Neuron (in vitro differentiated cells): ENCODE results near the gene CTDNEP1.
A peak's percentile ranks its signal among the peaks of the same experiment; 100 is the strongest.

ENCODE experiments used
- H2AFZ ChIP-seq: one replicate; pipeline ENCODE4 v1.6.1; 2013; ENCODE audit warnings: low read depth, mild to moderate bottlenecking, inconsistent platforms, low read length, moderate library complexity
- H3K27me3 ChIP-seq: one replicate; pipeline ENCODE4 v1.6.1; 2013; ENCODE audit warnings: low read length; ENCODE audit not compliant: insufficient read depth
- H3K36me3 ChIP-seq: one replicate; pipeline ENCODE4 v1.6.1; 2013; ENCODE audit warnings: low read length; ENCODE audit not compliant: insufficient read depth
- H3K4me1 ChIP-seq: one replicate; pipeline ENCODE4 v1.6.1; 2013; ENCODE audit warnings: low read length; ENCODE audit not compliant: insufficient read depth
- H3K4me3 ChIP-seq: 2 replicates; pipeline ENCODE4 v1.5.1; 2013; ENCODE audit warnings: mild to moderate bottlenecking, low read length, moderate library complexity
- H3K9me3 ChIP-seq: one replicate; pipeline ENCODE4 v1.6.1; 2013; ENCODE audit warnings: low read length

CTDNEP1 gene

DNA sequence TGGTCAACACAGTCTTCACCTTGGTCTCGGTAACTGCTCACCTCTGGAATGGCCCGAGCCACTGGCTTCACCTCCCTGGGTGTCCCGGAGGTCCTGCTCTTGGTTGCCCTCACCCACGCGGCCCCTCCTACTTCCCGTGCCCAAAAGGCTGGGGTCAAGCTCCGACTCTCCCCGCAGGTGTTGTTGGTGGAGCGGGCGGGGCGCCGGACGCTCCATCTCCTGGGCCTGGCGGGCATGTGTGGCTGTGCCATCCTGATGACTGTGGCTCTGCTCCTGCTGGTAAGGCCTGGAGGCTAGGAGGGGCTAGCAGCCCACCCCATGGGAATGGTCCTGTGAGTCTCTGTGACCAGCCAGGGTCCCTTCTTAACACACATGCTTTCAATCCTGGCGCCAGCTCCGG, 33.4 kb upstream of the CTDNEP1 start:
- no peaks in the 10 kb centered on the region for H3K27me3 ChIP-seq

DNA sequence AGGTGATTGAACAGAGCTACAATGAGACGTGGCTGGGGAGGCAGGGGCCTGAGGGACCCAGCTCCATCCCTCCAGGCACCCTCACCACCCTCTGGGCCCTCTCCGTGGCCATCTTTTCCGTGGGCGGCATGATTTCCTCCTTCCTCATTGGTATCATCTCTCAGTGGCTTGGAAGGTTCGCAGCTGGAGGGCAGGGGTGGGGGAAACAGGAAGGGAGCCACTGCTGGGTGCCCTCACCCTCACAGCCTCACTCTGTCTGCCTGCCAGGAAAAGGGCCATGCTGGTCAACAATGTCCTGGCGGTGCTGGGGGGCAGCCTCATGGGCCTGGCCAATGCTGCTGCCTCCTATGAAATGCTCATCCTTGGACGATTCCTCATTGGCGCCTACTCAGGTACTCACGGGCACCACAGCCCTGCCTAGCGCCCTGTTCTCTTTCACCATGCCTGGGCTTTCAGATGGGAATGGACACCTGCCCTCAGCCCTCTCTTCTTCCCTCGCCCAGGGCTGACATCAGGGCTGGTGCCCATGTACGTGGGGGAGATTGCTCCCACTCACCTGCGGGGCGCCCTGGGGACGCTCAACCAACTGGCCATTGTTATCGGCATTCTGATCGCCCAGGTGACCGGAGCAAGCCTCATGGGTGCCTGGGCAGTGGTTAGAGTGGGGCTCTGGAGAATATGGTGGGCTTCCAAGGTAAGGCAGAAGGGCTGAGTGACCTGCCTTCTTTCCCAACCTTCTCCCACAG, 32.1 kb upstream of the CTDNEP1 start:
- H3K9me3 ChIP-seq: no peaks in the 10 kb centered on the region
- no peak overlapping the region for H3K4me3 ChIP-seq
- peaks cover 14% of the 10 kb centered on the region for H3K4me1 ChIP-seq
- H3K27me3 ChIP-seq: no peaks in the 10 kb centered on the region
- no peaks in the 10 kb centered on the region for H3K36me3 ChIP-seq
- H2AFZ ChIP-seq: no peak overlapping the region

More for the DNA sequence above, 33.4 kb upstream of the CTDNEP1 start:
- no peaks in the 10 kb centered on the region for H3K36me3 ChIP-seq
- H3K9me3 ChIP-seq: no peaks in the 10 kb centered on the region
- peaks cover 14% of the 10 kb centered on the region for H3K4me1 ChIP-seq
- H2AFZ ChIP-seq: no peak overlapping the region
- H3K4me3 ChIP-seq: no peak overlapping the region

DNA sequence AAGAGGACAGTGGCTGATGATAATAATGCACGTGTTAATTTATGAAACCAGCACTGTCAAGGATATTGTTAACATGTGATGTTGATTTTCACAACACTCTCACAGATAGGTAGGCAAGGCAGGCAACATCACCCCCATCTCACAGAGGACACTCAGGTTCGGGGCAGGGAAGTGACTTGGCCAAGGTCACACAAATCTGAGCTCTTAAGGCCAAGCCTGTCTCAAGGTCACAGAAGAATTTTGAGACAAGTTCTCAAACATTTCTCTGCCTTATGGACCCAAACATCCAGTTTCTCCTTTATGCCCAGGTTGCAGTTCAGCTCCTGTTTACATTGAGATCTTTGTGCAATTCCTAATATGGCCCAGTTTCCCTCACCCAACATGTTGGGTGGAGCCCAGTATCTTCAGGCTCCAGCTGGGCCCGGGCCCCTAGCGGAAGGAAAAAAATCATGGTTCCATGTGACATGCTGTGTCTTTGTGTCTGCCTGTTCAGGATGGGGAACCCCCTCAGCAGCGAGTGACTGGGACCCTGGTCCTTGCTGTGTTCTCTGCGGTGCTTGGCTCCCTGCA, 31.3 kb upstream of the CTDNEP1 start:
- Histone ChIP-seq H3K27me3 (no peaks in the 10 kb centered on the region), H3K36me3 (no peaks in the 10 kb centered on the region), H3K4me1 (peaks cover 14% of the 10 kb centered on the region), H3K4me3 (peak overlapping the region; percentile 59), H3K9me3 (no peaks in the 10 kb centered on the region), H2AFZ (no peak overlapping the region)

DNA sequence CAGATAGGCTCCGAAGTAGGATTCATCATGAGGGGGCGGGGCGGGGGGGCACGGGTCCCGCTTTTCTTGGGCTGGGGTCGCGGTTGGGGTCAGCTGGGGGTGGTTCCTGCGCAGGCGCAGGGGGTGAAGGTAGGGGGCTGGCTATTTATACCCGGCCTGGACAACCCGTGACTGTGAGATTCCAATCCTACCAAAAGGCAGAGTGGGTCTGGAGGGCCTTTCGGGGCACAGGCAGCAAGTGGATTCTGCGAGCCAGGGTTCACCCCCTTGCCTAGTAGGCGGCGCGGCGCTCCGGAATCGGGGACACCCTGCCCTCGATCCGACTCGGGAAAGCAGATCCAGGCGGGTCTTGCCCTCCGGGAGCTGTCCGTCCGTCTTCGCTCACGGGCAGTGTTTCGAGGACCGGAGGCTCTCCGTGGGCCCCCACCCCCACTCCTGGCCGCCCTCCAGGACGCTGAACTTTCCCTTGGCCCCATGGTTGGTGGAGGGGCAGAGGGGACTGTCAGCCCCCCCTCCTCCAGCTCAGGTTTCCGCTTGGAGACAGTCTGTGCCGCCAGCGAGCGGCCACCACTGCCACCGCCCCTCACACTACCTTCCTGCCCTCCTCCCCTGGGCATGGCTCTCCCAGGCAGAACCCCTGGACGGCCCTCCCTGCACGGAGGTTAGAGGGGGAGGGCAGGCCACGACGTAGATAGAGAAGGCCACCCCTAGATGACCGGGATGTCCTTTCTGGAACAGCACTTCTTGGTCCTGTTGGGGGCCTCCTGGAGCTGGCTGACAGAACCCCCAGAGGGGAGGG, 30.6 kb upstream of the CTDNEP1 start:
- Histone ChIP-seq H3K4me3 (peak overlapping the region; percentile 59), H2AFZ (peak overlapping the region; percentile 31), H3K36me3 (no peaks in the 10 kb centered on the region), H3K27me3 (no peaks in the 10 kb centered on the region), H3K9me3 (no peaks in the 10 kb centered on the region), H3K4me1 (peaks cover 14% of the 10 kb centered on the region)

DNA sequence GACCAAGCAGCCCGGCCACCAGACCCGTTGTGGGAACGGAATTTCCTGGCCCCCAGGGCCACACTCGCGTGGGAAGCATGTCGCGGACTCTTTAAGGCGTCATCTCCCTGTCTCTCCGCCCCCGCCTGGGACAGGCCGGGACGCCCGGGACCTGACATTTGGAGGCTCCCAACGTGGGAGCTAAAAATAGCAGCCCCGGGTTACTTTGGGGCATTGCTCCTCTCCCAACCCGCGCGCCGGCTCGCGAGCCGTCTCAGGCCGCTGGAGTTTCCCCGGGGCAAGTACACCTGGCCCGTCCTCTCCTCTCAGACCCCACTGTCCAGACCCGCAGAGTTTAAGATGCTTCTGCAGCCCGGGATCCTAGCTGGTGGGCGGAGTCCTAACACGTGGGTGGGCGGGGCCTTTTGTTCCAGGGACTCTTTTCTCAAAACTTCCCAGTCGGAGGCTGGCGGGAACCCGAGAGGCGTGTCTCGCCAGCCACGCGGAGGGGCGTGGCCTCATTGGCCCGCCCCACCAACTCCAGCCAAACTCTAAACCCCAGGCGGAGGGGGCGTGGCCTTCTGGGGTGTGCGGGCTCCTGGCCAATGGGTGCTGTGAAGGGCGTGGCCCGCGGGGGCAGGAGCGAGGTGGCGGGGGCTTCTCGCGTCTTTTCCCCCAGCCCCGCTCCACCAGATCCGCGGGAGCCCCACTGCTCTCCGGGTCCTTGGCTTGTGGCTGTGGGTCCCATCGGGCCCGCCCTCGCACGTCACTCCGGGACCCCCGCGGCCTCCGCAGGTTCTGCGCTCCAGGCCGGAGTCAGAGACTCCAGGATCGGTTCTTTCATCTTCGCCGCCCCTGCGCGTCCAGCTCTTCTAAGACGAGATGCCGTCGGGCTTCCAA, 29.8 kb upstream of the CTDNEP1 start, which contains the start of gene SLC2A4:
Gene SLC2A4, plus strand, starts transcription at position 645 of the 879 bp plus-strand sequence. Its CDS starts 217 bp downstream, at position 862.
- Histone ChIP-seq H3K27me3 (no peaks in the 10 kb centered on the region), H2AFZ (peak within 1 kb of the TSS; percentile 31), H3K4me1 (peaks cover 14% of the 10 kb centered on the region), H3K9me3 (no peaks in the 10 kb centered on the region), H3K4me3 (peak within 1 kb of the TSS; percentile 59), H3K36me3 (no peaks in the 10 kb centered on the region)

DNA sequence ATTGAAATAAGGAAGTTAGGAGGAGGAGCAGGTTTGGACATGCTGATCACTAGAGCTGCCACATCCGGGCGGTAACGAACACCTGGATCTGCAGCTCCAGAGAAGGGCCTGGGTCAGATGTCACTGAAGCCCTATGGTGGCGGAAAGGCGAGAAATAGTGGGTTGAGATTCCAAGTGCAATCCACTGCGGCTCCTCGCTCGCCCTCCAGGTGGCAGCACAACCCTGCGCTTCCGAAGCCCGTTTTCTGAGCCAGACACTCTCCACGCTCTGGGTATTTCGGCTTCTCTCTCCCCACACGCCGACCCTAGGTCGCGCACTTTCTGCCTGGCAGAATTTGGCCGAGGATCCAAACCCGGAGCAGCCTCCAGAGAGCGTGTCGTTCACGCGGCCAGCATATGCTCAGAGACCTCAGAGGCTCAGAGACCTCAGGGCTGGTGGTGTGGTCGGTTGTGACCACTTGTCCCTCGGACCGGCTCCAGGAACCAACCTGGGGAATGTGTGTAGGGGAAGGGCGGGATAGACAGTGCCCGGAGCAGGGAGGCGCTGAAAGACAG, 29.1 kb upstream of the CTDNEP1 start:
- Histone ChIP-seq H3K4me3 (peak overlapping the region; percentile 10), H3K36me3 (no peaks in the 10 kb centered on the region), H2AFZ (peak overlapping the region; percentile 31)

DNA sequence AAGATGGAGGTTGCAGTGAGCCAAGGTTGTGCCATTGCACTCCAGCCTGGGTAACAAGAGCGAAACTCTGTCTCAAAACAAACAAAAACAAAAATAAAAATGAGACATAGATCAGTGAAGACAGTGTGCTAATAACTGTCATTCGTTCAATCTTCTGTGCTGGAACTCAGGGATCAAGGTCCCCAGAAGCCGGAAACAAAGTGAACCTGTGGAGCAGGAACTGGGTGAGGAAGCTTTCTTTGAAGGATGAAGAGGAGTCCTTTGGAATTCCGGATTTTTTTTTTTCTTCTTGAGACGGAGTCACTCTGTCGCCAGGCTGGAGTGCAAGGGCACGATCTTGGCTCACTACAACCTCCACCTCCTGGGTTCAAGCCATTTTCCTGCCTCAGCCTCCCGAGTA, 27.9 kb upstream of the CTDNEP1 start:
- H3K4me1 ChIP-seq: peaks cover 14% of the 10 kb centered on the region
- no peaks in the 10 kb centered on the region for H3K9me3 ChIP-seq
- no peak overlapping the region for H2AFZ ChIP-seq
- H3K36me3 ChIP-seq: no peaks in the 10 kb centered on the region
- H3K27me3 ChIP-seq: no peaks in the 10 kb centered on the region
- H3K4me3 ChIP-seq: no peak overlapping the region

More for the DNA sequence above, 29.1 kb upstream of the CTDNEP1 start:
- Histone ChIP-seq H3K9me3 (no peaks in the 10 kb centered on the region), H3K27me3 (no peaks in the 10 kb centered on the region), H3K4me1 (peaks cover 14% of the 10 kb centered on the region)

DNA sequence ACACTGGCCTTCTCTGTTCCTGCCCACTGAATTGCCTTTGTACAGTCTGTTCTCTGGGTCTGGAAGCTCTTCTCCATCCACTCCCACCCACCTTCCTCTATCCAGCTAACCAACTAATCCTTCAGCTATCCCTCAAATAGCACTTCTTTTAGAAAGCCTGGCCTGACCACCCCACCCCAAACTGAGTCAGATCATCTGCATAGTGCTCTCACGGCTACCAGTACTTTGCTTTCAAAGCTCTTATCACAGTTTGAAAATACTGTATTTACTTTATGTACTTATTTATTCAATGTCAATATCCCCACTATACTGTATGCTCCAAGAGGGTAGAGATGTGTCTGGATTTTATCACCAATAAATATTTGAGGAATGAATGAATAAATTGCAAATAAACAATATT, 15.2 kb upstream of the CTDNEP1 start:
- H3K27me3 ChIP-seq: peaks cover 29% of the 10 kb centered on the region
- H3K4me1 ChIP-seq: peaks cover 3% of the 10 kb centered on the region
- no peak overlapping the region for H2AFZ ChIP-seq
- peaks cover under 1% of the 10 kb centered on the region for H3K9me3 ChIP-seq
- no peaks in the 10 kb centered on the region for H3K36me3 ChIP-seq
- H3K4me3 ChIP-seq: no peak overlapping the region

DNA sequence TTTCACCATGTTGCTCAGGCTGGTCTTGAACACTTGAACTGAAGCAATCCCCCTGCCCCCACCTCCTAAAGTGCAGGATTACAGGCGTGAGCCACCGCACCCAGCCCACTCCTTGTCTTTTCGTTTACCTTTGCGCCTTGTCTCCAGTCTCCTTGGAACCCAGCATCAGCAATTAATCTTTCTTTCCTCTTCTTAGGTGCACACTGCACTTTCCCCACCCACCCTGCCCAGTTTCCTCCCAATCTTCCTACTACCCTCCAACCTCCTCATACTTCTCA, 12.2 kb upstream of the CTDNEP1 start:
- Histone ChIP-seq H3K4me1 (peaks cover 3% of the 10 kb centered on the region), H2AFZ (no peak overlapping the region), H3K36me3 (peaks cover 12% of the 10 kb centered on the region), H3K4me3 (no peak overlapping the region), H3K27me3 (peaks cover 45% of the 10 kb centered on the region), H3K9me3 (peaks cover 6% of the 10 kb centered on the region)

DNA sequence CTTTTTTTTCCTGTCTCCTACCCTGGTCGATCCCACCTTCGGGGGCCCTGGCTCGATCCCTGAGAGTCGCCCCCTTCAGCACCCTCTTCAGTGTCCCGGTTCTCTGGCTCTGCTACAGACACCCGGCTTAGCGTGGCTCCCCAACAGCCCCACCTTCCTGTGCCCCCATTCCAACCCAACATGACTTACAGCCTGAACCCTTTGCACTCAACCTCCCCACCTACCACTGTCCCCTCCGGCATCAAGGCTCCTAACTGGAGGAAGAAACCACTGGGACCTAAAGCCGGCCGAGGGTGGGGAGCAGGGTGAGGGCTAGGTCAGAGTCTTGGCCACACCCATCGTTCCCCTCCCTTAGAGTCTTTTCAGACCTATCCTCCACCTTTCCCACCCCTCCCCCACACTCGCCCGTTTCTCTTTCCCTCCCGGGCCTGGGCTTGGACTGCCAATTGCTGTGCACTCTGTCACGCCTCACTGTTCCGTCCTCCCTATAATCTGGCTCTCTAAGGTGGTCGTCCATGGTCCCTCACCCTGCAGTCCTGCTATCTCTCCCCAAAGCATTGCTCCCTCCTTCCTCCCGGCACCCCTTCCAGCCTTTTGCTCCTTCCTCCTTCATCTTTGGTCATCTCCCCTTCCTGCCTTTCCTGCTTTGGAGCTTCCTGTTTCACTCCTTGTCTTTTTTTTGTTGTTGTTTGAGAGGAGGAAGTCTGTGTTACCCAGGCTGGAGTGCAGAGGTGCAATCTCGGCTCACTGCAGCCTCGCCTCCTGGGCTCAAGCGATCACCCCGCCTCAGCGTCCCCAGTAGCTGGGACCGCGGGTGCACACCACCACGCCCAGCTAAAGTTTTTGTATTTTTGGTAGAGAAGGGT, 11.6 kb upstream of the CTDNEP1 start:
- Histone ChIP-seq H3K36me3 (peaks cover 17% of the 10 kb centered on the region), H3K4me1 (peaks cover 3% of the 10 kb centered on the region)

DNA sequence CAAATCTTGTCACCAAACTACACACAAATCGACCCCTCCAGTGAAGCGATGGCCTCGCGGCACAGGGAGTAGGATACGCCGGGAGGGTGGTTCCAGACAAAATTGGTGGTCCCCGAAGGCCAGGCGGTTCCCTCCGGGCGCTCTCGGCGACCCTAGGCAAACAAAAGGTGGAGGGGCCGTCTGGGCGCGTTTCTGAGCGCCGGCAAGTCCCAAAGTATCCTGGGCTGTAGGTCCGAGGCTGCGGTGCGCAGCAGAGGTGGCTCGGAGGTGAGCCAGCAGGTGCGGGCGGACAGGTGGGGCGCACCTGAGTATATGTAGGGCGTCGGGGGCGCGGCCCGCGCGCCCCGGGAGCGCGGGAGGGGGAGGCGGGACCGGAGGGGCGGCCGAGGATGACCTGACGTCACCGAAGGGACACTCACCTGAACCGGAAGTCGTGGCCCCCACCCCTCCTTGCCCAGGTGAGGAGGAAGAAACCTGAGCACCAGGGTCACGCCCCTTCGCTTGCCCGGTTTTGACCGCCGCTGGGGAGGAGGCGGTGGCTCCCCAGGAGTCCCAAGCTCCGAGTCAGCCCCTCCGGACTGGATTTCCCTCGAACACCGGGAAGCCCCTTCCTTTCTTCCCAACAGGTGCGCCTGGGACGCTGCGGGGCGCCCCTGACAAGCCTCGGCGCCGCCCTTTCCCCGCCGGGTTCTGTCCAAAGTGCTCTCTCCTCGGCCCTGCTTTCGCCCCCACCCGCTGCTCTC, 10.8 kb upstream of the CTDNEP1 start, which contains the start of gene CLDN7:
Gene CLDN7, minus strand, starts transcription at position 287 of the 743 bp plus-strand sequence. CDS start 435 bp downstream, outside the sequence.
- Histone ChIP-seq H3K36me3 (peaks cover 21% of the 10 kb centered on the region), H3K9me3 (peaks cover 6% of the 10 kb centered on the region), H3K27me3 (peaks cover 45% of the 10 kb centered on the region), H2AFZ (no peak within 1 kb of the TSS), H3K4me1 (peaks cover 3% of the 10 kb centered on the region), H3K4me3 (no peak within 1 kb of the TSS)

More for the DNA sequence above, 11.6 kb upstream of the CTDNEP1 start:
- H2AFZ ChIP-seq: no peak overlapping the region
- H3K4me3 ChIP-seq: no peak overlapping the region
- H3K27me3 ChIP-seq: peaks cover 45% of the 10 kb centered on the region
- H3K9me3 ChIP-seq: peaks cover 6% of the 10 kb centered on the region
